Measurements from ENCODE around the gene WNT10A.
"Not testable (repeated sequence)": the region's sequence is repeated elsewhere in the genome, so short reads cannot be mapped to it uniquely, and the experiment has no call there.

WNT10A gene

GRCh38 chr2:218927876-218928275 lies 47.2 kb downstream of the WNT10A start:
- no peak for DNase-seq (ENCODE audit: low spot score)
- FAIRE-seq = no peak

- not testable (repeated sequence) for FAIRE-seq; DNase-seq (ENCODE audit: low spot score)
These were observed 49.8 kb downstream of the WNT10A start for GRCh38 chr2:218930488-218930887.

- FAIRE-seq; DNase-seq (ENCODE audit: low spot score): not testable (repeated sequence)
These were observed 51.1 kb downstream of the WNT10A start for GRCh38 chr2:218931751-218932150.
